ENCODE measurements around the gene TULP4.

Gene TULP4

GRCh38 chr6:158485431-158485830 is 173.2 kb downstream of the TULP4 start:
- Mint-ChIP-seq H3K4me3 (no peak overlapping the region), H3K4me1 (ENCODE audit: low read depth) (no peaks in the 10 kb centered on the region), H3K27ac (no peak overlapping the region), H3K36me3 (ENCODE audit: low read depth) (peaks cover 3% of the 10 kb centered on the region), H3K9me3 (no peaks in the 10 kb centered on the region), H3K27me3 (ENCODE audit: low read depth) (no peaks in the 10 kb centered on the region)
- DNase-seq (ENCODE audit: low spot score) = no peak

GRCh38 chr6:158487495-158487894 is 175.2 kb downstream of the TULP4 start:
- no peak overlapping the region for H3K27ac Mint-ChIP-seq
- no peaks in the 10 kb centered on the region for H3K4me1 Mint-ChIP-seq (ENCODE audit: low read depth)
- DNase-seq (ENCODE audit: low spot score) = no peak
- H3K4me3 Mint-ChIP-seq = no peak overlapping the region
- no peaks in the 10 kb centered on the region for H3K9me3 Mint-ChIP-seq
- no peaks in the 10 kb centered on the region for H3K36me3 Mint-ChIP-seq (ENCODE audit: low read depth)
- H3K27me3 Mint-ChIP-seq (ENCODE audit: low read depth) = no peaks in the 10 kb centered on the region

GRCh38 chr6:158488065-158488464 is 175.8 kb downstream of the TULP4 start:
- Mint-ChIP-seq H3K4me3 (no peak overlapping the region), H3K4me1 (ENCODE audit: low read depth) (no peaks in the 10 kb centered on the region), H3K27me3 (ENCODE audit: low read depth) (no peaks in the 10 kb centered on the region), H3K9me3 (no peaks in the 10 kb centered on the region), H3K27ac (no peak overlapping the region), H3K36me3 (ENCODE audit: low read depth) (no peaks in the 10 kb centered on the region)
- DNase-seq (ENCODE audit: low spot score) = no peak

GRCh38 chr6:158489441-158489840 is 177.2 kb downstream of the TULP4 start:
- H3K27me3 Mint-ChIP-seq (ENCODE audit: low read depth) = no peaks in the 10 kb centered on the region
- no peak overlapping the region for H3K4me3 Mint-ChIP-seq
- H3K4me1 Mint-ChIP-seq (ENCODE audit: low read depth) = no peaks in the 10 kb centered on the region
- H3K36me3 Mint-ChIP-seq (ENCODE audit: low read depth) = no peaks in the 10 kb centered on the region
- no peak for DNase-seq (ENCODE audit: low spot score)
- no peaks in the 10 kb centered on the region for H3K9me3 Mint-ChIP-seq
- H3K27ac Mint-ChIP-seq = no peak overlapping the region

- Mint-ChIP-seq H3K9me3 (no peaks in the 10 kb centered on the region), H3K4me1 (ENCODE audit: low read depth) (no peaks in the 10 kb centered on the region), H3K36me3 (ENCODE audit: low read depth) (no peaks in the 10 kb centered on the region), H3K27ac (no peak overlapping the region), H3K4me3 (no peak overlapping the region), H3K27me3 (ENCODE audit: low read depth) (no peaks in the 10 kb centered on the region)
- DNase-seq (ENCODE audit: low spot score) = no peak
These were observed 180.6 kb downstream of the TULP4 start for GRCh38 chr6:158492881-158493280.

GRCh38 chr6:158496700-158497099 is 184.4 kb downstream of the TULP4 start:
- Mint-ChIP-seq H3K27ac (no peak overlapping the region), H3K9me3 (no peaks in the 10 kb centered on the region), H3K27me3 (ENCODE audit: low read depth) (no peaks in the 10 kb centered on the region), H3K36me3 (ENCODE audit: low read depth) (peaks cover 6% of the 10 kb centered on the region), H3K4me1 (ENCODE audit: low read depth) (no peaks in the 10 kb centered on the region), H3K4me3 (no peak overlapping the region)
- DNase-seq (ENCODE audit: low spot score) = no peak

GRCh38 chr6:158497620-158498019 is 185.4 kb downstream of the TULP4 start:
- H3K27ac Mint-ChIP-seq = no peak overlapping the region
- H3K4me3 Mint-ChIP-seq = no peak overlapping the region
- peaks cover 6% of the 10 kb centered on the region for H3K36me3 Mint-ChIP-seq (ENCODE audit: low read depth)
- no peak for DNase-seq (ENCODE audit: low spot score)
- H3K27me3 Mint-ChIP-seq (ENCODE audit: low read depth) = no peaks in the 10 kb centered on the region
- H3K4me1 Mint-ChIP-seq (ENCODE audit: low read depth) = no peaks in the 10 kb centered on the region
- H3K9me3 Mint-ChIP-seq = no peaks in the 10 kb centered on the region

GRCh38 chr6:158498362-158498761 is 186.1 kb downstream of the TULP4 start:
- Mint-ChIP-seq H3K36me3 (ENCODE audit: low read depth) (peaks cover 6% of the 10 kb centered on the region), H3K27me3 (ENCODE audit: low read depth) (no peaks in the 10 kb centered on the region), H3K9me3 (no peaks in the 10 kb centered on the region), H3K4me1 (ENCODE audit: low read depth) (no peaks in the 10 kb centered on the region), H3K4me3 (no peak overlapping the region), H3K27ac (no peak overlapping the region)
- no peak for DNase-seq (ENCODE audit: low spot score)

GRCh38 chr6:158499601-158500000 is 187.3 kb downstream of the TULP4 start:
- Mint-ChIP-seq H3K4me1 (ENCODE audit: low read depth) (no peaks in the 10 kb centered on the region), H3K4me3 (no peak overlapping the region), H3K27me3 (ENCODE audit: low read depth) (no peaks in the 10 kb centered on the region), H3K9me3 (no peaks in the 10 kb centered on the region), H3K27ac (no peak overlapping the region), H3K36me3 (ENCODE audit: low read depth) (peaks cover 6% of the 10 kb centered on the region)
- no peak for DNase-seq (ENCODE audit: low spot score)

- no peak for DNase-seq (ENCODE audit: low spot score)
- Mint-ChIP-seq H3K9me3 (no peaks in the 10 kb centered on the region), H3K27ac (no peak overlapping the region), H3K27me3 (ENCODE audit: low read depth) (no peaks in the 10 kb centered on the region), H3K4me1 (ENCODE audit: low read depth) (no peaks in the 10 kb centered on the region), H3K36me3 (ENCODE audit: low read depth) (peaks cover 6% of the 10 kb centered on the region), H3K4me3 (no peak overlapping the region)
These were observed 187.9 kb downstream of the TULP4 start for GRCh38 chr6:158500016-158500735.

GRCh38 chr6:158501360-158502262 is 189.3 kb downstream of the TULP4 start:
- H3K4me1 Mint-ChIP-seq (ENCODE audit: low read depth) = no peaks in the 10 kb centered on the region
- H3K9me3 Mint-ChIP-seq = no peaks in the 10 kb centered on the region
- DNase-seq (ENCODE audit: low spot score) = no peak
- H3K27ac Mint-ChIP-seq = no peak overlapping the region
- peaks cover 6% of the 10 kb centered on the region for H3K36me3 Mint-ChIP-seq (ENCODE audit: low read depth)
- no peak overlapping the region for H3K4me3 Mint-ChIP-seq
- H3K27me3 Mint-ChIP-seq (ENCODE audit: low read depth) = no peaks in the 10 kb centered on the region

GRCh38 chr6:158502263-158502950 is 190.1 kb downstream of the TULP4 start:
- Mint-ChIP-seq H3K27ac (no peak overlapping the region), H3K4me3 (no peak overlapping the region), H3K27me3 (ENCODE audit: low read depth) (no peaks in the 10 kb centered on the region), H3K9me3 (no peaks in the 10 kb centered on the region), H3K4me1 (ENCODE audit: low read depth) (no peaks in the 10 kb centered on the region), H3K36me3 (ENCODE audit: low read depth) (peaks cover 6% of the 10 kb centered on the region)
- DNase-seq (ENCODE audit: low spot score) = no peak

- H3K36me3 Mint-ChIP-seq (ENCODE audit: low read depth) = peaks cover 6% of the 10 kb centered on the region
- no peaks in the 10 kb centered on the region for H3K9me3 Mint-ChIP-seq
- no peak for DNase-seq (ENCODE audit: low spot score)
- H3K27ac Mint-ChIP-seq = no peak overlapping the region
- no peaks in the 10 kb centered on the region for H3K4me1 Mint-ChIP-seq (ENCODE audit: low read depth)
- H3K4me3 Mint-ChIP-seq = no peak overlapping the region
- H3K27me3 Mint-ChIP-seq (ENCODE audit: low read depth) = no peaks in the 10 kb centered on the region
These were observed 191.0 kb downstream of the TULP4 start for GRCh38 chr6:158503222-158503621.

- no peaks in the 10 kb centered on the region for H3K9me3 Mint-ChIP-seq
- H3K27me3 Mint-ChIP-seq (ENCODE audit: low read depth) = no peaks in the 10 kb centered on the region
- H3K36me3 Mint-ChIP-seq (ENCODE audit: low read depth) = peaks cover 3% of the 10 kb centered on the region
- no peak overlapping the region for H3K4me3 Mint-ChIP-seq
- DNase-seq (ENCODE audit: low spot score) = no peak
- no peaks in the 10 kb centered on the region for H3K4me1 Mint-ChIP-seq (ENCODE audit: low read depth)
- no peak overlapping the region for H3K27ac Mint-ChIP-seq
These were observed 191.6 kb downstream of the TULP4 start for GRCh38 chr6:158503846-158504245.
